Motor neuron (in vitro differentiated cells): ENCODE measurements around the gene SLC15A1. TPM values are rescaled to one million over a fixed set of nuclear protein-coding genes. Genes with fewer than 3 reads are reported as not detected.
A peak's percentile ranks its signal among the peaks of the same experiment; 100 is the strongest.

Experiments used
- ATAC-seq, 8 experiments: fragments of 200-7000 bp; cut with Tn5 transposase; replicated peaks in 6 of 8; 2 replicates each; pipeline ENCODE4 v1.8.0; 2021; ENCODE audit warnings: mild to moderate bottlenecking in 8 of 8, moderate library complexity in 8 of 8
- H3K27ac ChIP-seq, 2 donors: fragments of 250-450 bp; sonication (Bioruptor Pico); 2 replicates each; pipeline ENCODE4 v1.9.0; 2021; ENCODE audit warnings: antibody characterized with exemption in 2 of 2, mild to moderate bottlenecking in 2 of 2, moderate library complexity in 1 of 2
- H3K4me1 ChIP-seq, 2 donors: fragments of 250-450 bp; sonication (Bioruptor Pico); replicated peaks in 1 of 2; 2 replicates each; pipeline ENCODE4 v1.6.1; 2021; ENCODE audit warnings: antibody characterized with exemption in 2 of 2, mild to moderate bottlenecking in 2 of 2, moderate library complexity in 1 of 2
- H3K4me3 ChIP-seq, 5 donors: fragments of 250-450 bp; sonication (Bioruptor Pico); 2 replicates each; pipeline ENCODE4 v1.9.0; 2021; ENCODE audit warnings: antibody characterized with exemption in 5 of 5, mild to moderate bottlenecking in 5 of 5, moderate library complexity in 4 of 5
- WGBS, 10 experiments: fragments of 450-650 bp; shearing (Covaris generic); methylation state at CpG; one replicate each; pipeline ENCODE4 v1.0.0; 2022; 5-methylcytosine and 5-hydroxymethylcytosine counted together
- in situ Hi-C, 9 experiments: fragments of 400-800 bp; cut with MboI; loops; one replicate each; pipeline ENCODE4 v1.15.0; 2021; ENCODE audit warnings: low sequenced_read_pairs in 9 of 9, low pct_unique_long_range_greater_than_20kb in 2 of 9; ENCODE audit not compliant: unreplicated experiment in 9 of 9
- total RNA-seq, 8 experiments: library from RNA; unstranded; fragments of 300-600 nt; gene quantifications; 2 replicates each; pipeline versions ENCODE4 v1.2.3 to v1.2.4, GENCODE V29; 2022

The SLC15A1 gene
- total RNA-seq, 8 experiments from 2014 or later: 0.09 to 0.38 (median 0.28) TPM; not detected in 3

GRCh38 chr13:98675837-98676236 lies 76.6 kb downstream of the SLC15A1 start:
- ATAC-seq: no peak
- Histone ChIP-seq H3K4me1 (peaks cover 0 to 3% of the 10 kb centered on the region in 2 donors), H3K27ac (no peak overlapping the region), H3K4me3 (no peak overlapping the region)
- WGBS, 10 experiments: 40 to 100% (median 75%) methylated on average over 3 to 4 of the region's 16 CpGs; no CpG with 5 or more reads in 7 of the 10 experiments
- in situ Hi-C loops: no loop called here

- in situ Hi-C loops: no loop called here
- H3K4me3 ChIP-seq: no peak overlapping the region
- WGBS, 10 experiments: 79% methylated on average over 3 of the region's 11 CpGs; no CpG with 5 or more reads in 9 of the 10 experiments
- H3K4me1 ChIP-seq: peaks cover 0 to 3% of the 10 kb centered on the region in 2 donors
- H3K27ac ChIP-seq: no peak overlapping the region
- peak in 5 of 8 experiments; percentile 20 to 56 (median 28) for ATAC-seq
Measured at GRCh38 chr13:98675066-98675465, 77.4 kb downstream of the SLC15A1 start.

- ATAC-seq: peak in 7 of 8 experiments; percentile 52 to 95 (median 77)
- in situ Hi-C loops: loop anchor here in 4 of 9 experiments (25.0 kb wide), 3 partner anchors 211 to 811 kb away; no protein-coding TSS in a partner anchor
- Histone ChIP-seq H3K4me3 (no peak overlapping the region), H3K4me1 (peaks cover 0 to 3% of the 10 kb centered on the region in 2 donors), H3K27ac (no peak overlapping the region)
- 0 to 50% (median 24%) methylated on average over 2 to 11 of the region's 11 CpGs for WGBS, 10 experiments
Measured at GRCh38 chr13:98672947-98673613, 79.4 kb downstream of the SLC15A1 start.

GRCh38 chr13:98668155-98668554 lies 84.3 kb downstream of the SLC15A1 start:
- no peak for ATAC-seq
- Histone ChIP-seq H3K4me1 (no peaks in the 10 kb centered on the region), H3K27ac (no peak overlapping the region), H3K4me3 (no peak overlapping the region)
- WGBS, 10 experiments: 83 to 92% (median 86%) methylated on average over 1 to 4 of the region's 4 CpGs; no CpG with 5 or more reads in 1 of the 10 experiments
- in situ Hi-C loops: loop anchor here in 6 of 9 experiments (10.0 to 25.0 kb wide), 4 partner anchors 206 to 806 kb away; no protein-coding TSS in a partner anchor

- Histone ChIP-seq H3K4me3 (no peak overlapping the region), H3K27ac (no peak overlapping the region), H3K4me1 (no peaks in the 10 kb centered on the region)
- in situ Hi-C loops: loop anchor here in 6 of 9 experiments (10.0 to 25.0 kb wide), 4 partner anchors 203 to 803 kb away; no protein-coding TSS in a partner anchor
- no peak for ATAC-seq
Measured at GRCh38 chr13:98665638-98665995, 86.9 kb downstream of the SLC15A1 start.

- no peak for ATAC-seq
- 6 to 89% (median 42%) methylated on average over 1 to 3 of the region's 3 CpGs; no CpG with 5 or more reads in 1 of the 10 experiments for WGBS, 10 experiments
- H3K27ac ChIP-seq: no peak overlapping the region
- in situ Hi-C loops: loop anchor here in 6 of 9 experiments (10.0 to 25.0 kb wide), 4 partner anchors 203 to 803 kb away; no protein-coding TSS in a partner anchor
- no peaks in the 10 kb centered on the region for H3K4me1 ChIP-seq
- no peak overlapping the region for H3K4me3 ChIP-seq
Measured at GRCh38 chr13:98664924-98665637, 87.4 kb downstream of the SLC15A1 start.

GRCh38 chr13:98664510-98664909 lies 88.0 kb downstream of the SLC15A1 start:
- Histone ChIP-seq H3K27ac (no peak overlapping the region), H3K4me1 (no peaks in the 10 kb centered on the region), H3K4me3 (no peak overlapping the region)
- ATAC-seq: no peak
- WGBS, 10 experiments: 80 to 100% (median 89%) methylated on average over 1 of the region's 1 CpG; no CpG with 5 or more reads in 5 of the 10 experiments
- in situ Hi-C loops: loop anchor here in 6 of 9 experiments (10.0 to 25.0 kb wide), 4 partner anchors 202 to 802 kb away; no protein-coding TSS in a partner anchor

- Histone ChIP-seq H3K4me3 (no peak overlapping the region), H3K4me1 (no peaks in the 10 kb centered on the region), H3K27ac (no peak overlapping the region)
- ATAC-seq: peak in 2 of 8 experiments; percentile 24 to 72
- in situ Hi-C loops: loop anchor here in 6 of 9 experiments (10.0 to 25.0 kb wide), 4 partner anchors 202 to 802 kb away; no protein-coding TSS in a partner anchor
- 9 to 100% (median 78%) methylated on average over 1 to 7 of the region's 11 CpGs; no CpG with 5 or more reads in 2 of the 10 experiments for WGBS, 10 experiments
Measured at GRCh38 chr13:98664047-98664446, 88.4 kb downstream of the SLC15A1 start.

- Histone ChIP-seq H3K27ac (no peak overlapping the region), H3K4me1 (no peaks in the 10 kb centered on the region), H3K4me3 (no peak overlapping the region)
- WGBS, 10 experiments: 10 to 100% (median 85%) methylated on average over 1 to 5 of the region's 5 CpGs; no CpG with 5 or more reads in 2 of the 10 experiments
- in situ Hi-C loops: loop anchor here in 4 of 9 experiments (25.0 kb wide), 3 partner anchors 196 to 796 kb away; no protein-coding TSS in a partner anchor
- peak in 3 of 8 experiments; percentile 60 to 96 (median 95) for ATAC-seq
Measured at GRCh38 chr13:98658131-98658530, 94.3 kb downstream of the SLC15A1 start.

GRCh38 chr13:98657506-98658085 lies 94.9 kb downstream of the SLC15A1 start:
- peak in 2 of 8 experiments; percentile 21 to 58 for ATAC-seq

GRCh38 chr13:98656223-98656622 lies 96.2 kb downstream of the SLC15A1 start:
- H3K4me3 ChIP-seq: no peak overlapping the region
- in situ Hi-C loops: loop anchor here in 4 of 9 experiments (25.0 kb wide), 3 partner anchors 194 to 794 kb away; no protein-coding TSS in a partner anchor
- no peak overlapping the region for H3K27ac ChIP-seq
- no peaks in the 10 kb centered on the region for H3K4me1 ChIP-seq
- ATAC-seq: no peak
- WGBS, 10 experiments: 60 to 100% (median 100%) methylated on average over 1 to 3 of the region's 3 CpGs; no CpG with 5 or more reads in 6 of the 10 experiments

More at GRCh38 chr13:98657506-98658085, 94.9 kb downstream of the SLC15A1 start:
- in situ Hi-C loops: loop anchor here in 4 of 9 experiments (25.0 kb wide), 3 partner anchors 195 to 795 kb away; no protein-coding TSS in a partner anchor
- 3 to 89% (median 76%) methylated on average over 1 to 8 of the region's 8 CpGs; no CpG with 5 or more reads in 1 of the 10 experiments for WGBS, 10 experiments
- Histone ChIP-seq H3K27ac (no peak overlapping the region), H3K4me3 (no peak overlapping the region), H3K4me1 (no peaks in the 10 kb centered on the region)

GRCh38 chr13:98653463-98653985 lies 98.9 kb downstream of the SLC15A1 start:
- peak; percentile 57 to 93 (median 84) for ATAC-seq
- Histone ChIP-seq H3K27ac (no peak overlapping the region), H3K4me1 (no peaks in the 10 kb centered on the region), H3K4me3 (no peak overlapping the region)
- 0 to 50% (median 20%) methylated on average over 1 to 8 of the region's 9 CpGs; no CpG with 5 or more reads in 1 of the 10 experiments for WGBS, 10 experiments
- in situ Hi-C loops: loop anchor here in 4 of 9 experiments (25.0 kb wide), 3 partner anchors 191 to 791 kb away; no protein-coding TSS in a partner anchor
